GM10266 (cell line): ENCODE data around the gene MRPL2.
A peak's percentile ranks its signal among the peaks of the same experiment; 100 is the strongest.

Experiments
- DNase-seq: peaks from one replicate; pipeline ENCODE4 v3.0.0; 2012; ENCODE audit errors: extremely low spot score
- CTCF ChIP-seq: IDR thresholded peaks from 2 replicates; pipeline ENCODE4 v1.5.1; 2012; ENCODE audit warnings: mild to moderate bottlenecking, low read depth; ENCODE audit not compliant: control insufficient read depth, insufficient read depth; ENCODE audit errors: missing control alignments

Gene MRPL2

GRCh38 chr6:43029120-43029519 lies 30.1 kb downstream of the MRPL2 start:
- no peak for TF ChIP-seq CTCF
- DNase-seq: no peak

- no peak for TF ChIP-seq CTCF
- DNase-seq: no peak
Observed at GRCh38 chr6:43026365-43026764, 32.9 kb downstream of the MRPL2 start.

GRCh38 chr6:43024436-43024835 lies 34.8 kb downstream of the MRPL2 start:
- no peak for DNase-seq
- TF ChIP-seq CTCF: no peak

- TF ChIP-seq CTCF: no peak
- peak; percentile 85 for DNase-seq
Observed at GRCh38 chr6:43021270-43022047, 37.8 kb downstream of the MRPL2 start, which contains the start of gene RRP36. TSS of gene RRP36 (plus strand) at chr6:43021623. CDS start at chr6:43021655, 32 bp downstream.

- DNase-seq: no peak
- TF ChIP-seq CTCF: no peak
Observed at GRCh38 chr6:43020847-43021246, 38.4 kb downstream of the MRPL2 start.

GRCh38 chr6:43020052-43020705 lies 39.1 kb downstream of the MRPL2 start:
- no peak for TF ChIP-seq CTCF

GRCh38 chr6:43019152-43019551 lies 40.1 kb downstream of the MRPL2 start:
- no peak for DNase-seq
- TF ChIP-seq CTCF: no peak

More at GRCh38 chr6:43020052-43020705, 39.1 kb downstream of the MRPL2 start:
- DNase-seq: no peak
